Cardiac fibroblast (primary cell): ENCODE results near the gene LRRC56.

Experiments
- DNase-seq, 2 donors: peaks; one replicate each; pipeline versions ENCODE4 v3.0.0 to v3.0.0-alpha.2; 2010; ENCODE audit warnings: low read depth in 2 of 2
- H3K4me3 ChIP-seq, 2 donors: replicated peaks in 1 of 2; 1 replicate in 1 of 2; 2 replicates in 1 of 2; pipeline ENCODE4 v1.5.1; 2011; ENCODE audit warnings: low read depth in 2 of 2, low read length in 2 of 2, mild to moderate bottlenecking in 2 of 2, moderate library complexity in 1 of 2
- TF ChIP-seq, protein P1 (sequence below): IDR thresholded peaks from one replicate; pipeline ENCODE4 v1.5.1; 2011; ENCODE audit warnings: low read depth, mild to moderate bottlenecking, low read length, inconsistent platforms

LRRC56 gene

DNA sequence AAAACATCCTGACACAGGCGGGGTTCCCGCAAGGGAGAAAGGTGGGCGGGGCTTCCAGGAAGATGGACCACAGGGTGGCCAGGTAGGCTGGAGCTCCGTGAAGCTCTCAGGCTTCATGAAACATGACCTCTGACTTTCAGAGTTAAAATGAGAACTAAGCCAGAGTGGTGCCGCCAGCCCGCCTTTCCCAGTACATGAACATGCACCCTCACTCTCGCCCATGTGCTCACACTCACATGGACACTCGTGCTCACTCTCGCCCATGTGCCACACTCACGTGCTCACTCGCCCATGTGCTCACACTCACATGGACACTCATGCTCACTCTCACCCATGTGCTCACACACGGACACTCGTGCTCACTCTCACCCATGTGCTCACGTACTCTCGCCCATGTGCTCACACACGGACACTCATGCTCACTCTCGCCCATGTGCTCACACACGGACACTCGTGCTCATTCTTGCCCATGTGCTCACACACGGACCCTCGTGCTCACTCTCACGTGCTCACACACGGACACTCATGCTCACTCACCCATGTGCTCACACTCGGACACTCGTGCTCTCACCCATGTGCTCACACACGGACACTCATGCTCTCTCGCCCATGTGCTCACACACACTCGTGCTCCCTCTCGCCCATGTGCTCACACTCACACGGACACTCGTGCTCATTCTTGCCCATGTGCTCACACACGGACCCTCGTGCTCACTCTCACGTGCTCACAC is 40.3 kb upstream of the LRRC56 start:
- no peak overlapping the region for H3K4me3 ChIP-seq
- no peak for DNase-seq
- TF ChIP-seq, protein P1, sequence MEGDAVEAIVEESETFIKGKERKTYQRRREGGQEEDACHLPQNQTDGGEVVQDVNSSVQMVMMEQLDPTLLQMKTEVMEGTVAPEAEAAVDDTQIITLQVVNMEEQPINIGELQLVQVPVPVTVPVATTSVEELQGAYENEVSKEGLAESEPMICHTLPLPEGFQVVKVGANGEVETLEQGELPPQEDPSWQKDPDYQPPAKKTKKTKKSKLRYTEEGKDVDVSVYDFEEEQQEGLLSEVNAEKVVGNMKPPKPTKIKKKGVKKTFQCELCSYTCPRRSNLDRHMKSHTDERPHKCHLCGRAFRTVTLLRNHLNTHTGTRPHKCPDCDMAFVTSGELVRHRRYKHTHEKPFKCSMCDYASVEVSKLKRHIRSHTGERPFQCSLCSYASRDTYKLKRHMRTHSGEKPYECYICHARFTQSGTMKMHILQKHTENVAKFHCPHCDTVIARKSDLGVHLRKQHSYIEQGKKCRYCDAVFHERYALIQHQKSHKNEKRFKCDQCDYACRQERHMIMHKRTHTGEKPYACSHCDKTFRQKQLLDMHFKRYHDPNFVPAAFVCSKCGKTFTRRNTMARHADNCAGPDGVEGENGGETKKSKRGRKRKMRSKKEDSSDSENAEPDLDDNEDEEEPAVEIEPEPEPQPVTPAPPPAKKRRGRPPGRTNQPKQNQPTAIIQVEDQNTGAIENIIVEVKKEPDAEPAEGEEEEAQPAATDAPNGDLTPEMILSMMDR: no peak

DNA sequence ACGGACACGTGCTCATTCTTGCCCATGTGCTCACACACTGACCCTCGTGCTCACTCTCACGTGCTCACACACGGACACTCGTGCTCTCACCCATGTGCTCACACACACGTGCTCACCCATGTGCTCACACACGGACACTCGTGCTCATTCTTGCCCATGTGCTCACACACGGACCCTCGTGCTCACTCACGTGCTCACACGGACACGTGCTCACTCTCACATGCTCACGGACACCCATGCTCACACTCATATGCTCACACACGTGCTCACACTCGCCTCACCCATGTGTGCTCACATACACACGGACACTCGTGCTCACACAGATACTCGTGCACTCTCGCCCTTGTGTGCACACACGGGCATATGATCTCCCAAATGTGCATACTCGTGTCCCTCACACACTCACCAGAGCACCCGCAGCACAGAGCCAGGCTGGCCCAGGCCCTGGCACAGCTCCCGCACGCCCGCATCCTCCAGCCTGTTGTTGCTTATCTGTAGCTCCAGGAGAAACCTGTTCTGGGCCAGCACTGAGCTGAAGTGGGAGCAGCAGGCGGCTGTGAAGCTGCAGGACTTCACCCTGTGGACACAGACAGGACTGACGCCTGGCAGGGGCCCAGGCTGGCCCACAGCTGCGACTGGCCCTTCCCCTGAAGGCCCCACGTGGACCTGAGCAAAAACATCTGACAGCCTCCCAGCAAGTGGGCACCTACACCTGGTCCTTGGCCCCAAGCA is 39.6 kb upstream of the LRRC56 start:
- no peak overlapping the region for H3K4me3 ChIP-seq
- DNase-seq: no peak
- TF ChIP-seq, protein P1: no peak

DNA sequence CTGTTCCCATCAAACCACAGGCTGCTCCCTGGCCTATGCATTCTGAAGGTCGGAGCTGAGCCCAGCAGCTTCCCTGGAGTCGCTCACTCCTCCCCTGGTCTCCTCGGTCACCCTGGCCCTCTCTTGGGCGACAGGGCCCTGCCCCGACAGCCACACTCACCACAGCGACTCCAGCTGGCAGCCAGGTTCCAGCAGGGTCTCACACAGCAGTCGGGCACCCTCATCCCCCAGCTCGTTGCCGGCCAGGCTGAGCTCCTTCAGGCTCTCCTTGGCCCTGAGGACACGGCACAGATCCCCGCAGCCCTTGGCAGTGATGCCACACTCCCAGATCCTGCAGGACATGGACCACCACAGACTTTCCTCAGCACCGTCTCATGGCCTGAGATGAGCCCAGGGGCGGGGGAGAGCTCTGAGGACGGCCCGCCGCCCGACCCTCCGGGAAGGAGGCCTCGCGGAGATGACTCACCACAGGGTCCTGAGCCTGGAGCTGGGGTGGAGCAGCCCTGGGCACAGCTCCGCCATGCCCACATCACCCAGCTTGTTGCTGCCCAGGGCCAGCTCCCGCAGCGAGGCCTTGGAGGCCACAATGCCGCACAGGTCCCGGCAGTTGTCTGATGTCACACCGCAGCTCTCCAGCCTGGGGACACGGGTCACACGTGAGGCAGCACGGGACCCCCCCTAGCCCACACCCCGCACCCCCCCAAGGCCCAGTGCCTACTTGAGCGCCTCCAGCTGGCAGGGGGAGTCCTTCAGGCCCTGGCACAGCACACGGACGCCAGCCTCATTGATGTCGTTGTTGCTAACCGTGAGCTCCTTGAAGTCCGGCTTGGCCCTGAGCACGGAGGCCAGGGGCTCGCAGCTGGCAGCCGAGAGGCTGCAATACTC is 38.8 kb upstream of the LRRC56 start:
- TF ChIP-seq, protein P1: no peak
- no peak for DNase-seq
- no peak overlapping the region for H3K4me3 ChIP-seq

DNA sequence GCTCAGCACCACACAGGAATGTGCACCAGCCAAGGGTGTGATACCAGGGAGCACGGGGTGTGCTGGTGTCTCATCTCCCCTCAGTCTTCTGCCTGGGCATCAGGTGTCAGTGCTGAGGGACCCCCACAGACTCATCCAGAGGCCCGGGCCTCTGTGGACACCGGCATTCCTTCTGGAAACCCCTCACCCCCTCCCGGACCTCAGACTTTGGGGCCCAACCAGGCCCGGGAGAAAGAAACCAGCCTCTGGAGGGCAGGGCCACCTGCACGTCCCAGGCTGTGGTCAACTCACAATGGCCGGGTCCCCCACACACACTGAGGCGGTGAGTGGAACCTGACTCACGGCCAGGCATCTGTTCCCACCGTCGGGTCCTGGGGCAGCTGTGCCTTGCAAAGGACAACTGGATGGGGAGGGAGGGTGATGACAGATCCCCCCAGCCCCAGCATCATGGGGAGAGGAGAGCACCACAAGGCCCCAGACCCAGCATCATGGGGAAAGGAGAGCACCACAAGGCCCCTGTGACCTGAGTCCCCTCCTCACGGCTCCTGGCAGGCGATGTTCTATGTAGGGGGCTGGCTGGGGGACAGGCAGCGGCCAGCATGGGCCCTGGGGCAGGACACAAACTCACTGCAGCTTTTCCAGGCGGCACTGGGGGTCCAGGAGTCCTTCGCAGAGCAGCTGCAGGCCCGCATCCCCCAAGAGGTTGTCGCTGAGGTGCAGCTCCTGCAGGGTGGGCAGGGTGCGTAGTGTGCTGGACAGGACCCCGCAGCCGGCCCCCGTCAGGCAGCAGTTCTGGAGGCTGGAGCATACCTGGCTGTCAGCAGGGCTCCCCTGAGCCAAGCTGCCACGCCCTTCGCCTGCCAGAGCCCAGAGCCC is 37.9 kb upstream of the LRRC56 start:
- TF ChIP-seq, protein P1: no peak
- DNase-seq: no peak

DNA sequence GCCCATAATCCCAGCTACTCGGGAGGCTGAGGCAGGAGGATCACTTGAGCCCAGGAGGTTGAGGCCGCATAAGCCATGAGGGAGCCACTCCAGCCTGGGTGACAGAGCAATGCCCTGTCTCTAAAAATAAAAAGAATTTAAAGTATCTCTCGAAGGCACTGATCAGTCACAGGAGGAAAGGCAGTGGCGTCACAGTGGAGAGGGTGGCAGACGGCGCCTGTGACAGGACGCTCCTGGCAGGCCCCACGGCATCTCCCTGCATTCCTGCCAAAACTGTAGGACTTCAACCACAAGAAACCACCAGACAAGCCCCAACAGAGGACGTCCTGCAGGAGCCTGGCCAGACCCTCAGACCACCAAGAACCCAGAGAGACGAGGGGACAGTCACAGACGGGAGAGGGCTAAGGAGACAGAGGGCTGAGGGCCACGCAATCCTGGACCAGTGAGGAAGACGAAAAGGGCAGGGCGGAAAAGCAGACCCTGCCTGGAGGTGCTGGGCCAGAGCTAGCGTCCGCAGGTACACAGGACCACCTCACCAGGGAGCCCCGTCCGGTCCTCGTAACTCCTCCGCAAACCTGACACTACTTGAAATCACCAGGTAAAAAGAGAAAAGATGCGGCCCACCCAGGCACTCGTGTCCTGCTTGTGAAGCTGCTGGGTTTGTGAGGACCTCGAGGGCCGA is 36.2 kb upstream of the LRRC56 start:
- no peak overlapping the region for H3K4me3 ChIP-seq
- TF ChIP-seq, protein P1: no peak

More for the DNA sequence above, 37.9 kb upstream of the LRRC56 start:
- H3K4me3 ChIP-seq: no peak overlapping the region

More for the DNA sequence above, 36.2 kb upstream of the LRRC56 start:
- no peak for DNase-seq
